CD4-positive, alpha-beta T cell treated with Interleukin-15 for 1 hour (primary cell): ENCODE measurements around the gene SMAP2.
"Not testable (repeated sequence)": the region's sequence is repeated elsewhere in the genome, so short reads cannot be mapped to it uniquely, and the experiment has no call there.

Experiments used
- DNase-seq: peaks from one replicate; pipeline ENCODE4 v3.0.0-alpha.2; 2020

Gene SMAP2

DNA sequence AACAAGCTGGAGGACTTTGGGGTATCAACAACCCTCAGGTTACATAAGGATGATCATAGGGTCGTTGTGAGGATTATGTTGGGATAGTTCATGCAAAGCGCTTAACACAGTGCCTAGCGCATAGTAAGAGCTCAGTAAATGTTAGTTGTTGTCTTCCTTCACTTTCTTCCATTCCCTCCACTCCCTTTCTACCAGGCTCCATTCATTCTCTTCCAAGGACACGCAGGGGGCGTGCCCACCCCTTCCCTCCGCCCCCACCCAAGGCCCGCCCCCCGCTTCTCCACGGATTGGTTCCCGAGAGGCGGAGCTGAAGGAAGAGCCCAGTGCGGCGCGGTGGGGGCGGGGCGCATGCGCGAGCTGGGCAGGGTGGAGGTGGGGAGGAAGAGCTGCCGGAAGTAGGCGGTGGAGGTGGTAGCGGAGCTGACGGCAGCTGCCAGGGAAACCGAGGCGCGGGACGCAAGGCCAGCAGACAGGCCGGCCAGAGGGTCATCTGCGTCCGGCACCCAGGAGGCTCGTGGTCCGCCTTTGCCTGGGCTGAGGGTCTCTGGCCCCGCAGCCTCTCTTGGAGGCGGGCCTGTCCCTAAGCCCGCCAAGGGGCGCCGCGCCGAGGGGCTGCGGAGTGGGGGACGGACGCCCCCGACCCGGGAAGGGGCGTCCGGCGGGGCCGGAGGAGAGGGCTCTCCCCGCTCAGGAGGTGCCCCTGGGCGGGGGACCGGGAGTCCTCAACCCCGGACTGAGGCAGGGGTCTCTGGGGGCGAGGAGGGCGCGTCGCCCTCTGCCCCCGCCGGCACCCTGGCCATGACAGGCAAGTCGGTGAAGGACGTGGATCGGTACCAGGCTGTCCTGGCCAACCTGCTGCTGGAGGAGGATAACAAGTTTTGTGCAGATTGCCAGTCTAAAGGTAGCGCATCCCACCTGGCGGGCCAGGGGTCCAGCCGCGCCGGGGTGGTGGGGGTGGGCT lies at the start of gene SMAP2:
Gene SMAP2, plus strand, starts transcription at position 405 of the 961 bp plus-strand sequence. Its CDS starts 394 bp downstream, at position 799.
- DNase-seq: peak; percentile 97

DNA sequence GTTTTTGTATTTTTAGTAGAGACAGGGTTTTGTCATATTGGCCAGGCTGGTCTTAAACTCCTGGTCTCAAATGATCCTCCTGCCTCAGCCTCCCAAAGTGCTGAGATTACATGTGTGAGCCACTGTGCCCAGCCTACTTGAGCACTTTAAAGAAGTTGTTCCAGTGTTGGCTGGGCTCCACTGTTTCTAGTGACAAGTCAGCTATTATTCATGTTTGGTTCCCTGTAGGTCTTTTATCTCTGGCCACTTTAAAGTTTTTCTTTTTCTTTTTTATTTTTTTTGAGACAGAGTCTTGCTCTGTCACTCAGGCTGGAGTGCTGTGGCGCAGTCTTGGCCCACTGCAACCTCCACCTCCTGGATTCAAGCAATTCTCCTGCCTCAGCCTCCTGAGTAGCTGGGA lies 42.1 kb upstream of the SMAP2 start:
- DNase-seq: not testable (repeated sequence)

- no peak for DNase-seq
Measured at GRCh38 chr1:40332695-40333094, 40.8 kb upstream of the SMAP2 start.

- DNase-seq: no peak
Measured at GRCh38 chr1:40337443-40337842, 36.1 kb upstream of the SMAP2 start.

GRCh38 chr1:40338745-40339419 lies 34.6 kb upstream of the SMAP2 start:
- DNase-seq: peak; percentile 90

DNA sequence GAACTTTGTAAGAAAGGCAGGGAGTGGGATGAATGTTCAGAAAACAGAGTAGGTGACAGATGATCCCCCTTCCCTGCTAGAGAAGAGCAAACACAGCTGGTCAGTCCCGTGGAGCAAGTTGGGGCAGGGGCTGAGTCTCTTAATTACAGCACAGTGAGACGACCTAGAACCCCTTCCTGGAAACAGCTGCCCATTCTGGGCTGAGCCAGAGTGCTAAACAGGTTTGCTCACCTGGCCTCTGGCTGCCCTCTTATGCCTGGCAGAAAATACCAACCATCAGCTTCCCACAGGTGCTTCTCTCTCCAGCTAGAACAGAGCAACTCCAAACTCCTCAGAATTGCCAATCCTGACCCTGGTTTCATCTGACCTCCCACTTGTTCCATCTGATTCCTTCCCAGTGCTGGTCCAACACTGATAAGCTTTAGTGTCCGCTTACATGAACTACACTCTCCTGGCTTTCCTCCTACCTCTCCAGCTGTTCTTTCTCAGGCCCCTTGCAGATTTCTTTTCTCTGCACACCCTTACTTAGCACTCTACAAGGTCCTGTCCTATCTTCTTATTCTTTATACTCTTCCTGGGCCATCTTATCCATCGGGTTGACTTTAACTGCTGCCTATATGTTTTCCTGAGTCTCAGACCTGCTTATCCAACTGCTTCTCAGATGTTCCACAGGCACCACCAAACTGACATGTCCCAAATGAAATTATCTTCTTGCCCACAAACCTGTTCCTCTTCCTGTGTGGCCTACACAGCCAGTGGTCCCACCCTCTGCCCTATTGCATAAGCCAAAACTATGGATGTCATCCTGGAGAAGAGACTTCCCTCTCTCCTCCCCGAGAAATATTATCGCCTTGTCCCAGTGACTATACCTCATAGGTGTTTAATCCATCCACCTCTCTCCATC lies 33.9 kb upstream of the SMAP2 start:
- DNase-seq: no peak

- DNase-seq: no peak
Measured at GRCh38 chr1:40341491-40342380, 31.8 kb upstream of the SMAP2 start.

DNA sequence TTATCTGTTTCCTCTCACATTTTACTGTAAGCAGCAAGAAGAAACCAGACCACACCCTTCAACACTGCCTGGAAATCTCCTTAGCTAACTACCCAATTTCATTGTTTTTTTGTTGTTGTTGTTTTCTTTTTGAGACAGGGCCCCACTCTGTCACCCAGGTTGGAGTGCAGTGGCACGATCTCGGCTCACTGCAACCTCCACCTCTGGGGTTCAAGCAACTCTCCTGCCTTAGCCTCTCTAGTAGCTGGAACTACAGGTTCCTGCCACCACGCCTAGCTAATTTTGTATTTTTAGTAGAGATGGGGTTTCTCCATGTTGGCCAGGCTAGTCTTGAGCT lies 31.2 kb upstream of the SMAP2 start:
- not testable (repeated sequence) for DNase-seq

- DNase-seq: peak; percentile 58
Measured at GRCh38 chr1:40344597-40344996, 28.9 kb upstream of the SMAP2 start.

- no peak for DNase-seq
Measured at GRCh38 chr1:40350391-40350790, 23.1 kb upstream of the SMAP2 start.

GRCh38 chr1:40351124-40351523 lies 22.4 kb upstream of the SMAP2 start:
- no peak for DNase-seq

DNA sequence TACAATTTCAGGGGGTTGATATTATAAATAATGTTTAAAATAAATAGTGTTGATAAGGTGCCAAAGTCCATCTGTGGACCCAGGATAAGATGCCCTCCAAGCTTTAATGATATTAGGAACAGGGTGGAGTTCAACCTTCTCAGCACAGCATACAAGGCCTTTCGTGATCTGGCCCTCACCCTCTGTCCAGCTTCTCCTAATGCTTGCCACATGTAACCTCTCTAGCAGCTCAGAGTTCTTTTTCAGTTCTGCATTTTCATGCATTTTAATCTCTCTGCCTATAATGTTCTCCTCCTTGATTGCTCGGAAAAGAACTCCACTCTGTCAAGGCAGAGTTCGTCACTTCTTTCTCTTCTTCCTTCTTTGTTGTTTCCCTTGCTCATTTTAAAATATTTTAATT lies 21.4 kb upstream of the SMAP2 start:
- DNase-seq: peak; percentile 32

DNA sequence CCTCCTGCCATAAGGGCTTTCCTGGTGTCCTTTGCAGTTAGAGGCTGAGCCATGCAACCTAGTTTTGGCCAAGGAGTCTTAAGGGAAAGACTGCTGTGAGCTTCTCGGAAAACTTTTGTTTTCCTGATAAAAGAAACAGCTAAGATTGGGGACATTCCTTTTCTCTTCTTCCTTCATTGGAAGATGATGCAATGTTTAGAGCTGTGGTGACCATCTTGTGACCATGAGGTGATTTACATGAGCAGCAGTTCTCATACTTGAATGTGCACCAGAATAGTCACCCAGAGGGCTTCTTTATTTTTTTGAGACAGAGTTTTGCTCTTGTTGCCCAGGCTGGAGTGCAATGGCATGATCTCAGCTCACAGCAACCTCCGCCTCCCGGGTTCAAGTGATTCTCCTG lies 20.4 kb upstream of the SMAP2 start:
- no peak for DNase-seq

GRCh38 chr1:40357625-40358024 lies 15.9 kb upstream of the SMAP2 start:
- no peak for DNase-seq

- no peak for DNase-seq
Measured at GRCh38 chr1:40360631-40361030, 12.9 kb upstream of the SMAP2 start.

- no peak for DNase-seq
Measured at GRCh38 chr1:40361201-40361600, 12.3 kb upstream of the SMAP2 start.

DNA sequence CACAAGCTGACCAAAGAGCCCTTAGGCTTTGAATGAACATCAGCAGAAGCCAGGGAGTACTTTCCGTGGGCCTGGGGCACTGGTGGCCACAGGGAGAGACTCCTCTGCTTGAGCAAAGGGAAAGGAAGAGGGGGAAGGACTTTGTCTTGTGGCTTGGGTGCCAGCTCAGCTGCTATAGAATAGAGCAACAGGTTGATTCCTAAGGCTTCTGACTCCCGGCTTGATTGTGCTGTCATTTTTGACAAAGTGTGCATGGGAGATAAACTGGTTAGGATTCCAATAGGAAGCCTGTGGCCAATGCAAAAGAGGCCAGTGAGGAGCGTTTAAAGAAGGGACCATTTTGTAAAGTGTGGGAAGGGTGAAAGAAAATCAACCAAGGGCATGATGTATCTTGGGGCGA lies 11.9 kb upstream of the SMAP2 start:
- DNase-seq: no peak

GRCh38 chr1:40362199-40362598 lies 11.3 kb upstream of the SMAP2 start:
- no peak for DNase-seq

DNA sequence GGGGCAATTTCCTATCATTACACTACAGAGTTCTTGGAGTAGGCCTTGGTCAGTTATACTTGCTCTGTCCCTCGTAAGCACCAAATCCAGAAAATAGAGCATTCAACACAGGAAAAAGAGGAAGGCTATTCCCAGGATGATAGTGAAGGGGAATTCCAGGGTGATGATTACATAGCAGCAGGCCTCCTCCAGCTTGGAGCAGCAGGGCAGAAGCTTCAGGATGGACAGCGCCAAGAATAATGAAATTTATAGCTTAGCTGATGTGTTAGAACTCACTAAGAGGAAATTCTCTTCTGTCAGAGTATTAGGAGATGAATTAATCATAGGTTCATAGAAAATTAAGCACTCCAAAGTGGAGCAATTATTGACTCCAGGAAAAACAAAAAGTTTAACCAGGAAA lies 10.8 kb upstream of the SMAP2 start:
- no peak for DNase-seq

GRCh38 chr1:40363721-40364120 lies 9.8 kb upstream of the SMAP2 start:
- DNase-seq: peak; percentile 43

- no peak for DNase-seq
Measured at GRCh38 chr1:40371707-40372258, 1.7 kb upstream of the SMAP2 start.
